ENCODE results near the gene ANTXR2. TPM values are rescaled to one million over a fixed set of nuclear protein-coding genes. Genes with fewer than 3 reads are reported as not detected.

Gene ANTXR2
- total and polyA plus RNA-seq, 2 donors (not counting 1 experiment from before 2014, with no cell fraction given), result 85.3 to 135 TPM

DNA sequence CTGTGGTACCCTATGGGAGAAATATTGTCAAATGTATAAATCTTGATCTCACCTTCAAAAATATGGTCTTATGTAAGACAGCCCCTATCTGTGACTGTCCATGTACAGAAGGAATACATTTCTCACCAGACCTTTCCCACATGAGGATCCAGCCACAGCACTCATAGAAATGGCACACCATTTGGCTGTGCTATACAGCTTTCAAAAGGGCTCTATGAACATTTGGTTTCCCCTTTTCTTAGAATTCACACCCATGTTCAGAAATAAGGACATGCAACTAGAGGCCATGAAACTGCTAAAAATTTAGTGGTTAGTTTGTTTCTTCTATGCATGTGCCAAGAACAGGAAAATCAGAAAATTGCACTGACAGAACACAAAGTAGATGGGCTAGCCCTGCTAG lies 62.7 kb downstream of the ANTXR2 start:
- TF ChIP-seq EZH2 (IDR thresholded peaks at IDR 0.05; ENCODE audit: low read length, missing control alignments), result no peak
- TF ChIP-seq, protein P1, sequence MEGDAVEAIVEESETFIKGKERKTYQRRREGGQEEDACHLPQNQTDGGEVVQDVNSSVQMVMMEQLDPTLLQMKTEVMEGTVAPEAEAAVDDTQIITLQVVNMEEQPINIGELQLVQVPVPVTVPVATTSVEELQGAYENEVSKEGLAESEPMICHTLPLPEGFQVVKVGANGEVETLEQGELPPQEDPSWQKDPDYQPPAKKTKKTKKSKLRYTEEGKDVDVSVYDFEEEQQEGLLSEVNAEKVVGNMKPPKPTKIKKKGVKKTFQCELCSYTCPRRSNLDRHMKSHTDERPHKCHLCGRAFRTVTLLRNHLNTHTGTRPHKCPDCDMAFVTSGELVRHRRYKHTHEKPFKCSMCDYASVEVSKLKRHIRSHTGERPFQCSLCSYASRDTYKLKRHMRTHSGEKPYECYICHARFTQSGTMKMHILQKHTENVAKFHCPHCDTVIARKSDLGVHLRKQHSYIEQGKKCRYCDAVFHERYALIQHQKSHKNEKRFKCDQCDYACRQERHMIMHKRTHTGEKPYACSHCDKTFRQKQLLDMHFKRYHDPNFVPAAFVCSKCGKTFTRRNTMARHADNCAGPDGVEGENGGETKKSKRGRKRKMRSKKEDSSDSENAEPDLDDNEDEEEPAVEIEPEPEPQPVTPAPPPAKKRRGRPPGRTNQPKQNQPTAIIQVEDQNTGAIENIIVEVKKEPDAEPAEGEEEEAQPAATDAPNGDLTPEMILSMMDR (conservative IDR thresholded peaks at IDR 0.05 in 1 of 2, IDR thresholded peaks at IDR 0.05 in 1 of 2; ENCODE audit: low read depth in 1 of 2, low read length in 2 of 2), result no peak
- Histone ChIP-seq H3K27ac (ENCODE audit: insufficient read depth, low read length) (no peak overlapping the region), H3K4me1 (ENCODE audit: control insufficient read depth, extremely low read depth, insufficient read depth, low read length) (peaks cover 3% of the 10 kb centered on the region)

DNA sequence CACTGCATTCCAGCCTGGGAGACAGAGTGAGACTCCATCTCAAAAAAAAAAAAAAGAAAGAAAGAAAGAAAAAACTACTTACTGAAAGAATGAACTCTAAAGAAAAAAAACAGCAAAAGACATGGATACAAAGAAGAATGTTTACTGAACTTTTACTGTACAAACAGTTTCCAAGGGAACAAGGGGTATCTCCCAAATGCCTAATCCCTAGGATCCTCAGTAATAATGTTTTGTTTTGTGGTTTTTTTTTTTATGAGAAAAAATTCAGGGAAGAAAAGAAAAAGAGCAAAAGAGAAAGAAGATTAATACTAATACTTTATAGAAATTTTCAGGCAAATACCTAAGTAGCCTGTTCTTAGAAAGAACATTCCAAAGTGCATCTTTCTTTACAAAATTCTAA lies 63.2 kb downstream of the ANTXR2 start:
- Histone ChIP-seq H3K27ac (ENCODE audit: insufficient read depth, low read length) (no peak overlapping the region), H2AFZ (ENCODE audit: low read length) (no peak overlapping the region), H3K4me2 (ENCODE audit: extremely low read depth, insufficient read depth, low read length) (no peak overlapping the region), H3K4me3 (replicated peaks in 1 of 4; ENCODE audit: control extremely low read depth in 1 of 4, insufficient read depth in 1 of 4, low read depth in 3 of 4, low read length in 4 of 4) (no peak overlapping the region), H4K20me1 (ENCODE audit: control insufficient read depth, extremely low read depth, insufficient read depth, low read length) (no peaks in the 10 kb centered on the region), H3K27me3 (ENCODE audit: control insufficient read depth, insufficient read depth, low read length) (no peaks in the 10 kb centered on the region), H3K9me3 (ENCODE audit: control insufficient read depth, insufficient read depth, low read depth, low read length) (no peaks in the 10 kb centered on the region), H3K36me3 (ENCODE audit: control insufficient read depth, insufficient read depth, low read length) (peaks cover 2% of the 10 kb centered on the region), H3K9ac (ENCODE audit: insufficient read depth, low read length) (no peak overlapping the region), H3K79me2 (ENCODE audit: control insufficient read depth, insufficient read depth, low read length) (peaks cover 8% of the 10 kb centered on the region), H3K4me1 (ENCODE audit: control insufficient read depth, extremely low read depth, insufficient read depth, low read length) (peaks cover 3% of the 10 kb centered on the region)
- DNase-seq (ENCODE audit: low read depth in 2 of 2), result no peak
- TF ChIP-seq, protein P1 (conservative IDR thresholded peaks at IDR 0.05 in 1 of 2, IDR thresholded peaks at IDR 0.05 in 1 of 2; ENCODE audit: low read depth in 1 of 2, low read length in 2 of 2), result no peak
- TF ChIP-seq EZH2 (IDR thresholded peaks at IDR 0.05; ENCODE audit: low read length, missing control alignments), result no peak

More for the DNA sequence above, 62.7 kb downstream of the ANTXR2 start:
- H3K79me2 ChIP-seq (ENCODE audit: control insufficient read depth, insufficient read depth, low read length), result peaks cover 10% of the 10 kb centered on the region
- H3K4me2 ChIP-seq (ENCODE audit: extremely low read depth, insufficient read depth, low read length), result no peak overlapping the region
- H3K27me3 ChIP-seq (ENCODE audit: control insufficient read depth, insufficient read depth, low read length), result no peaks in the 10 kb centered on the region
- no peak overlapping the region for H3K4me3 ChIP-seq (replicated peaks in 1 of 4; ENCODE audit: control extremely low read depth in 1 of 4, insufficient read depth in 1 of 4, low read depth in 3 of 4, low read length in 4 of 4)
- H3K36me3 ChIP-seq (ENCODE audit: control insufficient read depth, insufficient read depth, low read length), result peaks cover 2% of the 10 kb centered on the region
- no peak overlapping the region for H2AFZ ChIP-seq (ENCODE audit: low read length)
- H3K9ac ChIP-seq (ENCODE audit: insufficient read depth, low read length), result no peak overlapping the region
- no peaks in the 10 kb centered on the region for H4K20me1 ChIP-seq (ENCODE audit: control insufficient read depth, extremely low read depth, insufficient read depth, low read length)
- no peak for DNase-seq (ENCODE audit: low read depth in 2 of 2)
- H3K9me3 ChIP-seq (ENCODE audit: control insufficient read depth, insufficient read depth, low read depth, low read length), result no peaks in the 10 kb centered on the region

DNA sequence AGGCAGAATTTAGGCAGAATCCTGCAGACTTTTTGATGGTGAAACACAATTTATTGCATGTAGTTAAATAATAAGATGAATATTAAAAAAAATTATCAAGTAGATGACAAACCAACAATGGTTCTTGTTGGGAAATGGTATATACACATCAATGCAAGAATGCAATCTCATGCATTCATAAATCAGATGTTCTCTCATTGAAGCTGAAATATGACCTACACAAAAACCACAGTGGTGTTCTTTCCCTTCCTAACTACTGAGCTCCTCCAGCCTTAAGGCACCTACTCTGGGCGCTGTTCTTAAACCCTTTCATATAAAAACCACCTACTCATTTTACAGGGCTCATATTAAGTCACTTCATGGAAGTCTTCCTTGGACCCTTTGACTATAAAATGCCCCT lies 64.1 kb downstream of the ANTXR2 start:
- no peaks in the 10 kb centered on the region for H3K9me3 ChIP-seq (ENCODE audit: control insufficient read depth, insufficient read depth, low read depth, low read length)
- H3K27ac ChIP-seq (ENCODE audit: insufficient read depth, low read length), result no peak overlapping the region
- H3K27me3 ChIP-seq (ENCODE audit: control insufficient read depth, insufficient read depth, low read length), result no peaks in the 10 kb centered on the region
- no peak for DNase-seq (ENCODE audit: low read depth in 2 of 2)
- no peak overlapping the region for H2AFZ ChIP-seq (ENCODE audit: low read length)
- H3K9ac ChIP-seq (ENCODE audit: insufficient read depth, low read length), result no peak overlapping the region
- no peak overlapping the region for H3K4me2 ChIP-seq (ENCODE audit: extremely low read depth, insufficient read depth, low read length)
- H4K20me1 ChIP-seq (ENCODE audit: control insufficient read depth, extremely low read depth, insufficient read depth, low read length), result no peaks in the 10 kb centered on the region
- TF ChIP-seq, protein P1 (conservative IDR thresholded peaks at IDR 0.05 in 1 of 2, IDR thresholded peaks at IDR 0.05 in 1 of 2; ENCODE audit: low read depth in 1 of 2, low read length in 2 of 2), result no peak
- TF ChIP-seq EZH2 (IDR thresholded peaks at IDR 0.05; ENCODE audit: low read length, missing control alignments), result no peak
- no peak overlapping the region for H3K4me3 ChIP-seq (replicated peaks in 1 of 4; ENCODE audit: control extremely low read depth in 1 of 4, insufficient read depth in 1 of 4, low read depth in 3 of 4, low read length in 4 of 4)
- peaks cover 3% of the 10 kb centered on the region for H3K4me1 ChIP-seq (ENCODE audit: control insufficient read depth, extremely low read depth, insufficient read depth, low read length)
- H3K79me2 ChIP-seq (ENCODE audit: control insufficient read depth, insufficient read depth, low read length), result peaks cover 8% of the 10 kb centered on the region
- peaks cover 3% of the 10 kb centered on the region for H3K36me3 ChIP-seq (ENCODE audit: control insufficient read depth, insufficient read depth, low read length)

Data from fibroblast of lung (primary cell).